ENCODE results near the gene TSC22D2.

- TF ChIP-seq CTCF (conservative IDR thresholded peaks at IDR 0.05; ENCODE audit: low read length): no peak
- no peak for TF ChIP-seq EZH2phosphoT487 (IDR thresholded peaks at IDR 0.05; ENCODE audit: borderline replicate concordance)
These were observed 44.7 kb upstream of the TSC22D2 start for GRCh38 chr3:150363420-150363819.
